Measurements from ENCODE around the gene NEDD1.
A peak's percentile ranks its signal among the peaks of the same experiment; 100 is the strongest.

Gene NEDD1, protein sequence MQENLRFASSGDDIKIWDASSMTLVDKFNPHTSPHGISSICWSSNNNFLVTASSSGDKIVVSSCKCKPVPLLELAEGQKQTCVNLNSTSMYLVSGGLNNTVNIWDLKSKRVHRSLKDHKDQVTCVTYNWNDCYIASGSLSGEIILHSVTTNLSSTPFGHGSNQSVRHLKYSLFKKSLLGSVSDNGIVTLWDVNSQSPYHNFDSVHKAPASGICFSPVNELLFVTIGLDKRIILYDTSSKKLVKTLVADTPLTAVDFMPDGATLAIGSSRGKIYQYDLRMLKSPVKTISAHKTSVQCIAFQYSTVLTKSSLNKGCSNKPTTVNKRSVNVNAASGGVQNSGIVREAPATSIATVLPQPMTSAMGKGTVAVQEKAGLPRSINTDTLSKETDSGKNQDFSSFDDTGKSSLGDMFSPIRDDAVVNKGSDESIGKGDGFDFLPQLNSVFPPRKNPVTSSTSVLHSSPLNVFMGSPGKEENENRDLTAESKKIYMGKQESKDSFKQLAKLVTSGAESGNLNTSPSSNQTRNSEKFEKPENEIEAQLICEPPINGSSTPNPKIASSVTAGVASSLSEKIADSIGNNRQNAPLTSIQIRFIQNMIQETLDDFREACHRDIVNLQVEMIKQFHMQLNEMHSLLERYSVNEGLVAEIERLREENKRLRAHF

GRCh38 chr12:96906849-96907670, at the start of gene NEDD1:
TSS of gene NEDD1 (plus strand) at chr12:96907257. CDS start at chr12:96909760, 2,503 bp downstream.
- DNase-seq (ENCODE audit: low read depth in 2 of 2) = peak; percentile 66 to 77

DNA sequence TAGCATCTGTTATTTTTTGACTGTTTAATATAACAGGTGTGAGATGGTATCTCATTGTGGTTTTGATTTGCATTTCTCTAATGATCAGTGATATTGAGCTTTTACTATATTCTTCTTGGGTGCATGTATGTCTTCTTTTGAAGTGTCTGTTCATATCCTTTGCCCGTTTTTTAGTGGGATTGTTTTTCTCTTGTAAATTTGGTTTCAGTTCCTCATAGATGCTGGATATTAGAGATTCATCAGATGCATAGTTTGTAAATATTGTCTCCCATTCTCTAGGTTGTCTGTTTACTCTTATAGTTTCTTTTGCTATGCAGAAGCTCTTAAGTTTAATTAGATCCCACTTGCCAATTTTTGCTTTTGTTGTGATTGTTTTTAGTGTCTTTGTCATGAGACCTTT, 48.9 kb upstream of the NEDD1 start:
- no peak for DNase-seq (ENCODE audit: low read depth in 2 of 2)

DNA sequence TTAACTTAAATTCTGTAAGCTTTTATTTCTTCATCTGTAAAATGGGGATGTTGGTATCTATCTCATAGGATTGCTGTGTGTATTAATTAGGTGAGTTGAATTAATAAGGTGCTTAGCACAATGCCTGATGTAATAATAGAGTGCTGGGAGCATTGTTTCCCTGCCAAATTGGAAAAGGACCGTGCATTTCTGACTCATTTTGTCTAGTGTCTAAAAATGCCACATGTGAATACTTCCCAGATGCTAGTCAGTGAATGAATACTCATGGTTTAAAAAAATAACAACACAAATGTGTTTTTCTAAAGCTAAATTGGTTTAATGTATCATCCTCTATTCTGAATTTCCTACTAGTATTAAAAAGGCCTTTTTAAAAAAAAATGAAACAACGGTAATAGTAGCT, 45.4 kb upstream of the NEDD1 start:
- no peak for DNase-seq (ENCODE audit: low read depth in 2 of 2)

GRCh38 chr12:96862326-96862725, 44.7 kb upstream of the NEDD1 start:
- no peak for DNase-seq (ENCODE audit: low read depth in 2 of 2)

- DNase-seq (ENCODE audit: low read depth in 2 of 2) = no peak
Observed at GRCh38 chr12:96864335-96864734, 42.7 kb upstream of the NEDD1 start.

DNA sequence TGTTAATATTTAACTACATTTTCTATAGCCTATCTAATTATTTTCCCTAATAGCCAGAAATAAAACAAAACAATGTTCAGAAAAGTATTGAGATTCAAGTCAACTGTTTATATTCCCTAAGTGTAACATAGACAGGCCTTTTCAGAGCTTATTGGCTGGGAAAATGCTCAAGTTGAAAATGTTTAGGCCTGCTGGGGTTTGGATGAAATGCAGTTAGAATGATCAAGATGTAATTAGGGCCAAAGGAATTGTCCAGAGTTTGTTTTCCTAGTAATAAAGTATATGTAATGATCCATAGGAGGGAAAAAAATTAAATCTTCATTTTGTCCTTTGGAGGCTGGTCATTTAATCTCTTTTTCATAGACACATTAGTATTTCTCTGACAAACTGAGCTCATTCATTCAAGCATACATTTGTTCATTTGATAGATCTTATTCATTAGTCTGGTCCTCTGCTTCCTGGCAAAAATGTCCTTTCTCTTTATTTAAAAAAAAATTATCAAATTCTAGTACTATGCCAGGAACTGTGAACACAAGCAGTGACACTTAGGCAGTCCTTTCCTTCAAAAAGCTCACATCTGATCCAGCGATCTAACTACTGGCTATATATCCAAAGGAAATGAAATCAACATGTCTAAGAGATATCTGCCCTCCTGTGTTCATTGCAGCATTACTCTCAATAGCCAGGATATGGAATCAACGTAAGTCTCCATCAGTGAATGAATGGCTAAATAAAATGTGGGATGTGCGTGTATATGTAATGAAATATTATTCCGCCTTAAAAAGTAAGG, 40.1 kb upstream of the NEDD1 start:
- no peak for DNase-seq (ENCODE audit: low read depth in 2 of 2)

- no peak for DNase-seq (ENCODE audit: low read depth in 2 of 2)
Observed at GRCh38 chr12:96870946-96871345, 36.1 kb upstream of the NEDD1 start.

GRCh38 chr12:96872961-96873360, 34.1 kb upstream of the NEDD1 start:
- no peak for DNase-seq (ENCODE audit: low read depth in 2 of 2)

DNA sequence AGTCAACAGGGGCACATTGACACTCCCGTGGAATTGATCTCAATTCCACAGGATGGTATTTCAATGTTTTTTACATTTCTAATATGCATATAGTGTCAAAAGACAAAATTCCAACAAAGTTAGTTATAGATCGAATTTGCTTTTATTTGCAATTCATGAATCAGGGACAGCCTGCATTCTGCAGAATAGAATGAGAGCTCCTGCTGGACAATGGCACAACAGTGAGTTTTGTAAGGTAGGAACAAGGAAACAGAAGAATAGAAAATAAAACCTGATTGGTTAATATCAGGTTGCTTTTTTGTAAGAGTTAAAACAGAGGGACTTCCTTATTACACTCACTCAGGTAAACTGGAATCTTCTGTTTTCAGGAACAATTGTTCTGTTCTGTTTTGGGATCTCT, 32.8 kb upstream of the NEDD1 start:
- DNase-seq (ENCODE audit: low read depth in 2 of 2) = no peak

DNA sequence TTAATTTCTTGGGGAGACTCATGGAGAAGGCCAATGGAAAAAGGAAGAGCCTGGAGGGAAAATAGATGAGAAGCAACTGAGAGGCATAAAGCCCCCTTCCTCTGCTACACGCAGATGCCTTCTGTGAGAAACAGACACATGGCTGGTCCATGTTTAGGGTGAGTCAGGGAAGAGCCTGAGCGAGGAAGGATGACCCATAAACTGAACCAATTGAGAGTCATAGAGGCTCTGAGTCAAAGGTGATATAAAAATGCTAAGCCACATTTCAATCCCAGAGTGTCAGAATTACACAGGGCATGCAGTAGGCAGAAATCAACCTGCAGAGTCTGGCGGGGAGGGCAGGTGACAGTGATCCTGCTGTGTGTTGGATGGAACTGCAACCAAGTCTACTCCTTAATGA, 30.1 kb upstream of the NEDD1 start:
- DNase-seq (ENCODE audit: low read depth in 2 of 2) = no peak

GRCh38 chr12:96878704-96879103, 28.4 kb upstream of the NEDD1 start:
- no peak for DNase-seq (ENCODE audit: low read depth in 2 of 2)

DNA sequence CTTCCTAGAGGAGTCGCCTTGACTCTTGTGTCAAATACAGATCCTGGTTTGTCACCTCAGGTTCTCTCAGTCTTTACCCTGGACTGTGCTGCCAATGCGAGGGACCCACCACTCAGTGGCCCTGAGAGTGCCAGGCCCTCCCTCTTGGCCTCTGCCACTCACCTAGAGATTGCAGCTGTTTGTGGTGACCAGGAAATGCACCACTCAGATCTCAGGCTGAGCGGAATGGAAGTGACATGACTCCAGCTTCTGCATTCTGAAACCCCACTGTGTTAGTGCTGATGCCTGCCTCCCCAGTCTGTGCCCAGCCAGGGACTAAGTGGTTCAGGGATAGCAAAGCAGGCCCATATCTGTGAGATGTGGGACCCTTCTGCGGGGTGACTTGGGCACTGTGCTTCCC, 27.8 kb upstream of the NEDD1 start:
- DNase-seq (ENCODE audit: low read depth in 2 of 2) = no peak

GRCh38 chr12:96880220-96880619, 26.8 kb upstream of the NEDD1 start:
- DNase-seq (ENCODE audit: low read depth in 2 of 2) = no peak

DNA sequence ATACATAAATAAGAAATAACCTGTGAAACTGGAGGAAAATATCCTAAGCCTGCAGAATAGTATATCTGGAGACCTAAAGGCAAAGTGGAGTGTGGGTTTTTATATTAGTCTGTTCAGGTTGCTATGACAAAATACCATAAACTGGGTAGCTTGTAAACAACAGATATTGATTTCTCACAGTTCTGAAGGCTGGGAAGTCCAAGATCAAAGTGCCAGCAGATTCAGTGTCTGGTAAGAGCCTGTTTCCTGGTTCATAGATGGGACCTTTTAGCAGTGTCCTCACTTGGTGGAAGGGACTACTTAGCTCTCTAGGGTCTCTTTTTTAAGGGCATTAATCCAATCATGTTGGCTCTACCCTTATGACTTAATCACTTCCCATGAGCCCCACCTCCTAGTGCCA, 25.4 kb upstream of the NEDD1 start:
- DNase-seq (ENCODE audit: low read depth in 2 of 2) = no peak

DNA sequence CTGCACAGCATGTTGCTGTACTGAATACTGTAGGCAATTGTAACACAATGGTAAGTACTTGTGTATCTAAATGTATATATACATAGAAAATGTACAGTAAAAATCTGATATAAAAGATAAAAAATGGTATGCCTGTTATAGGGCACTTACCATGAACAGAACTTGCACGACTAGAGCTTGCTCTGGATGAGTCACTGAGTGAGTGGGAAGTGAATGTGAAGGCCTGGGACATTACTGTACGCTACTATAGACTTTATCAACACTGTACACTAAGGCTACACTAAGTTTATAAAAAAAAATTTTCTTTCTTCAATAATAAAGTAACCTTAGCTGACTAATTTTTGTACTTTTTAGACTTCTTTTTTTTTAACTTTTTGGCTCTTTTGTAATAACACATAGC, 24.2 kb upstream of the NEDD1 start:
- DNase-seq (ENCODE audit: low read depth in 2 of 2) = no peak

DNA sequence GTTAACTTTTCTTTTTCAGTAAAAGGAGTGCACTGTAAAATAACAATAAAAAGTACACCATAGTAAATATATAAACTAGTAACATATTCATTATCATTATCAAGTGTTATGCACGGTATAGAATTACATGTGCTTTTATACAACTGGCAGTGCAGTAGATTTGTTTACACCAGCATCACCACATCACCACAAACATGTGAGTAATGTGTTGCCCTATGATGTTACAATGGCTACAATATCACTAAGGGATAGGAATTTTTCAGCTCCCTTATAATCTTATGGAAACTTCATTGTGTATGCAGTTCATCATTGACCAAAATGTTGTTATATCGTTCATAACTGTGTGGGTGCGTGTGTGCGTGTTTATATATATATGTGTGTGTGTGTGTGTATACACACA, 23.5 kb upstream of the NEDD1 start:
- no peak for DNase-seq (ENCODE audit: low read depth in 2 of 2)

DNA sequence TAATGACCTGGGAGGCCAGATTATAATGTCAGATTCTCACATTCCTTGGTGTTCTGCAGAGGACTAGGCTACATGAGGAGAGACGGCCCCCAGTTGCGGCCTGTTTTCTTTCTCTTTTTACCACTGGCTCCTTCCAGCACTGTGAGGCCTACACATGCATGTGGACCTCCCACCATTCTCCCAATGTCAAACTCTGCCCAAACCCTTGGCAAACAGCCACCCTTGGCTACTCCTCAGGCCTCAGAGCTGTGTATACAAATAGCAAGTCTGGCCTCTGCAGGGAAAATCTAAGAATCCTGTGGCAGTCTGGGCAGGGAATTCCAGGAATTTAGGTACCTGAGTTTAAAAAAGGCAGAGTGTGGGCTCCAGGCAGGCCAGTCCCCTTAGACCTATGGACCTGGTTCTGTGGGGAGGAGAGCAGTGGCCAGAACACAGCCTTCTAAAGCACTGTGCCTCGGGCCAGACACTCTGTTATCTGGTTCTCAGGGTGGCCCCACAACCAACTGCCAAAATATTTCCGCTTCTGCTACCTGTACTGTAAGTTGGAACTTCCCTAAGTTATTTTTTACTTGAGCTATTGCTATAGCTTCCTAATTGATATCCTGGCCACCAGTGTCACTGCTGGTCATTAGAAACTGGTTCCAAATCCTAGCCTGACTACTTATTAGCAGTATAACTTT, 19.9 kb upstream of the NEDD1 start:
- no peak for DNase-seq (ENCODE audit: low read depth in 2 of 2)

DNA sequence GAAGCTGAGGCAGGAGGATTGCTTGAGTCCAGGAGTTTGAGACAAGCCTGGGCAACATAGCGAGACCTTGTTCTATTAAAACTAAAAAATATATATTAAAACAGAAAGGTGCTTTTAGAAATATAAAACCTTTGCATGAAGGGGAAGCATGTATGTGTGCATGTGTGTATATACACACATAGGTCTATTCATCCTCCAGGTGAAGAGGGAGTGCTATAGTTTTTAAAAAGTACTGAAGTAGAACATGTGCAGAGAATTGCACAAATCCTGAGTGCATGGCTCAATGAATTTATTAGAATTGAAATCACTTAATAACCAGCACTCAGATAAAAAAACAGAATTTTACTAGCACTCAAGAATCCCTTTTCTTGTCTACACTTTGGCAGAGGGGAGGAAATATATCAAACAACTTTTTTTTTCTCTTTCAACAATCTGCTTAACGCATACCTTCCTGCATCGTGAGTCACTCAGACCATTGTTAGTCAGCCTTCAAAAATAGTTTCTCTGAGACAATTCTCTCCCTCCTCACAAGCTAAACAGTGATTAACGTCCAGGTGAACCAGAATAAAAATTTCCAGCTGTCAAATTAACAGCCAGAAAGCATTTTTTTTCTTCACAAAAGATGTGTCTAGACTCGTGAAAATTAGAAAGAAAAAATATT, 17.7 kb upstream of the NEDD1 start:
- no peak for DNase-seq (ENCODE audit: low read depth in 2 of 2)

GRCh38 chr12:96890331-96890730, 16.7 kb upstream of the NEDD1 start:
- no peak for DNase-seq (ENCODE audit: low read depth in 2 of 2)

- no peak for DNase-seq (ENCODE audit: low read depth in 2 of 2)
Observed at GRCh38 chr12:96892104-96892503, 15.0 kb upstream of the NEDD1 start.

GRCh38 chr12:96897421-96897820, 9.6 kb upstream of the NEDD1 start:
- DNase-seq (ENCODE audit: low read depth in 2 of 2) = no peak

Data from stimulated activated CD4-positive, alpha-beta T cell treated with anti-CD3 and anti-CD28 coated beads, Interleukin-12 subunit alpha, Interleukin-12 subunit beta, amount 100 ng/mL, for 24 hours (primary cell).